Measurements from ENCODE around the gene TRIM54.
"Not testable (repeated sequence)": the region's sequence is repeated elsewhere in the genome, so short reads cannot be mapped to it uniquely, and the experiment has no call there.

The TRIM54 gene

GRCh38 chr2:27284996-27285395 is 2.8 kb downstream of the TRIM54 start:
- DNase-seq, result no peak

- DNase-seq, result no peak
Measured at GRCh38 chr2:27285481-27285880, 3.3 kb downstream of the TRIM54 start.

GRCh38 chr2:27288610-27289009 is 6.4 kb downstream of the TRIM54 start:
- DNase-seq, result no peak

DNA sequence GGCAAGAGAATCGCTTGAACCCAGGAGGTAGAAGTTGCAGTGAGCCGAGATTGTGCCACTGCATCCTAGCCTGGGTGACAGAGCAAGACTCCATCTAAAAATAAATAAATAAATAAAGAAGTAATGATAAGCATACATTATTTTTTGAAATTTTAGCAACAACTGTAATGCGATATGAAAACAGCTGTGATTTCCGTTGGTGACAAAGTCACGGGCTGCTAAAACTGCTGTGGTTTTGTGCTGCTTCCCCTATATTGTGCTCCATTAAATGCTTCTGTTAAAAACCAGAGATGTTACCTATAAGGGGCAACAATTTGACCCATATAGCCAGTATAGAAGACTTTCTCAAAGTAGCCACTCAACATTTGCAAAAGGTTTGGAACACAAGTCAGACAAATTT is 8.3 kb downstream of the TRIM54 start:
- DNase-seq, result no peak

- no peak for DNase-seq
Measured at GRCh38 chr2:27291865-27292264, 9.6 kb downstream of the TRIM54 start.

DNA sequence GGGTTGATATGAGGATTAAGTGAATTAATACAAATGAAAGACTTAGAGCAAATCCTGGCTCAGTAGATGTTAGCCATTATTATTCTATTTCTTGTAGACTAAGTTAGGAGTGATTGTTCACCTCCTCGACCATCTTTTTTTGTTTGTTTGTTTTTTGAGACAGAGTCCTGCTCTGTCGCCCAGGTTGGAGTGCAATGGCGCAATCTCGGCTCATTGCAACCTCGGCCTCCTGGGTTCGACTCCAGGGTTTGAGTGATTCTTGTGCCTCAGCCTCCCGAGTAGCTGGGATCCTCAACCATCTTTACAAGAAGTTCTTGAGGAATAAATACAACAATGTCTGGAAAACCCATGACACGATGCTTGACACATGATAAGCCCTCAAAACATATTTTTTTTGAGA is 12.7 kb downstream of the TRIM54 start:
- no peak for DNase-seq

GRCh38 chr2:27296481-27296880 is 14.3 kb downstream of the TRIM54 start:
- no peak for DNase-seq

DNA sequence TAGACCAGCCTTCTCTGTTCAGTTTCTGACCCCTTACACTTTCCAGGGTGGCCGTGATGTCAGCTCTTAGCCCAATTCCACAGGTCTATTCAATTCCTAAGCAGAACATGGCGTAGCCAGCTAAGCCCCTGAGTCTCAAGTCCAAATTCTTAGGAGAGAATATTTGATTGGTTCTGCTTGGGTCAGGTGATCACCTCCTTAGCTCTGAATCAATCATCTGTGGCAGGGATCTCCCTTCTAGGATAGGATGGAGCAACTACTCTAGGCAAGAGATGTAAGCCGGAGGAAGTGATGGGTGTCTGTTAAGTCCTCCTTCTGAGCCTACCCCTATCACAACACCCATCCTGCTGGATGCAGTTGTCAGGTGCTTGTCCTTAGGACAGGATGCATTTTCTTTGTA is 15.0 kb downstream of the TRIM54 start:
- DNase-seq, result no peak

GRCh38 chr2:27298391-27299080 is 16.3 kb downstream of the TRIM54 start:
- DNase-seq, result no peak

GRCh38 chr2:27300606-27301005 is 18.4 kb downstream of the TRIM54 start:
- not testable (repeated sequence) for DNase-seq

DNA sequence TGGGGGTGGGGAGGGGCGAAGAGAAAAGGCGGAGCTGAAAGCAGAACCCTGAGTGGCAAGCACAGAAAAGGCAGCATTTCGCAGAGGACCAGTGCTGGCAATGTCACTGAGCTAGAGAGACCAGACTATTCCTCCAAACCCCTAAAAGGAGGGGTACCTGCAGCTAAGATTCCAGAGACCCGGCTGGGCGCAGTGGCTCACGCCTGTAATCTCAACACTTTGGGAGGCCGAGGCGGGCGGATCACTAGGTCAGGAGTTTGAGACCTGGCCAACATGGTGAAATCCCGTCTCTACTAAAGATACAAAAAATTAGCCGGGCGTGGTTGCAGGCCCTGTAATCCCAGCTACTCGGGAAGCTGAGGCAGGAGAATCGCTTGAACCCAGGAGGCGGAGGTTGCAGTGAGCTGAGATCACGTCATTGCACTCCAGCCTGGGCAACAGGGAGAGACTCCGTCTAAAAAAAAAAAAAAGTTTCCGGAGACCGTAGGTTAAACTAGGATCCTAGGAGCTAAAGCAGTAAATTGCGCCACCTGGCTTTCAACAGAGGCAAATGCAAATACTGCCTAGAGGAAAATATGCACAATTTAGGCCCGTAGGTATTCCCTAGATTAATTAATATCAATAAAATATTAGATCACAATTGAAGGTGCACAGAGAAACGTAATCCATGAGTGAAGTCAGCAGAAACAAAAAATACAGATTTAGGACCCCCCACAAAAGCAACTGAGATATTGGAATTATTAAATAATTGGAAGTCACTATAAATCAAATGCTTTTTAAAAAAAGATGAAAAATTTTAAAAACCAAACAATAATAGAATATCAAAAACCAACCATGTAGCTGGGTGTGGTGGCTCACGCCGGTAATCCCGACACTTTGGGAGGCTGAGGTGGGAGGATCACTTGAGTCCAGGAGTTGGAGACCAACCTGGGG is 21.1 kb downstream of the TRIM54 start:
- DNase-seq, result peak; percentile 67

- no peak for DNase-seq
Measured at GRCh38 chr2:27304488-27305240, 22.4 kb downstream of the TRIM54 start.

DNA sequence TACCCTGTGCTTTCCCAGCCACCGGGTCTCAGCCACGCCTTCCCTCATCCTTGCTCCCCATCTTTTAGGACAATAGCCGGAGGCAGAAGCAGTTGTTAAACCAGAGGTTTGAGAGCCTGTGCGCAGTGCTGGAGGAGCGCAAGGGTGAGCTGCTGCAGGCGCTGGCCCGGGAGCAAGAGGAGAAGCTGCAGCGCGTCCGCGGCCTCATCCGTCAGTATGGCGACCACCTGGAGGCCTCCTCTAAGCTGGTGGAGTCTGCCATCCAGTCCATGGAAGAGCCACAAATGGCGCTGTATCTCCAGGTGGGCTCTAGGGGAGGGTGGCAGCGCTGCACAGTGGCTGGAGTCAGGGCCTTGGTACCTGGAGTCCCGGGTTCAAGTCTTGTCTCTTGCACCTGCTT is 23.3 kb downstream of the TRIM54 start:
- no peak for DNase-seq

DNA sequence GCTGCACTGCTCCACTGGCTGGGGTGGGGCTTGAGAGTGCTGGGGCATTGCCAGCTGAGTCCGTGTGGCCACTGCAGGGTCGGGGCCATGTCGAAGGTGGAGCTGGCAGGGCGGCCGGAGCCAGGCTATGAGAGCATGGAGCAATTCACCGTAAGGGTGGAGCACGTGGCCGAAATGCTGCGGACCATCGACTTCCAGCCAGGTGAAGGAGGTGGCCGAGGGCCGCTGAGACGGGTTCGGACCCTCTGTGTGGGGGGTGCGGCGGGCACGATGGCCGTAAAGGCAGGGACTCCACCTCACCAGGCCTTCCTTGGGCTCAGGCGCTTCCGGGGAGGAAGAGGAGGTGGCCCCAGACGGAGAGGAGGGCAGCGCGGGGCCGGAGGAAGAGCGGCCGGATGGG is 23.9 kb downstream of the TRIM54 start:
- DNase-seq, result no peak

DNA sequence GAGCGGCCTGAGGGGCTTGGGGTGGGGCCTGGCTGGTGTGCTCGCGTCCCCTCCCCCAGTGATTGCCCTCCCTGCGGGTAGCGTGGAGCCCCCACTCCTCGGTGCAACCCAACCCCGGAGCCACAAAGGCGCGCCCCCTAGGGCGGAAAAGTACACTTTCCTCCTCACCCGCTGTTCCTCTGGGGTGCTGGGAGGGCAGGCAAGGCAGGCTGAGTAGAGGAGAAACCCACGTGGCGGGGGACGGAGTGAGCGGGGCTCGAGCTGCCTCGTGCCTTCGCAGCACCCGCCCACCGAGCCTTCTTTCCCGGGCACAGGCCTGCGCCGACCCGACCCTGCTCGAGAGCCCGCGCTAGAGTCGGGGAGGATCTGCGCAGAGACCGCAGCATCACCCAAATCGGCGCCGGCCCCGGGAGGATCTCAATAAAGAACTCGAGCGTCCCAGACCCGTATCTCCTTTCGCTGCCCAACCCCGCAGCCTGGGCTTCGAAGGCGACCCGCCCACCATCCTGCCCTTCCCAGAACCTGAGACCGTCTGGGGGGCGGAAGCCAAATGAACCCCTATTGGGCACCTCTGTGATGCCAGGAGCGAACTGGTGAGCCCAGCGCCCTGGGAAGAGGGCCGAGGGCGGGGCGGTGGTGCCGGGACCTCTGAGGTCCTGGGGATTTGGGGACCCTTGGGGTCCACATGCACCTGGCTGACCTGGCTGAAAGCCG is 24.5 kb downstream of the TRIM54 start:
- DNase-seq, result no peak

- no peak for DNase-seq
Measured at GRCh38 chr2:27307287-27307544, 25.0 kb downstream of the TRIM54 start.

DNA sequence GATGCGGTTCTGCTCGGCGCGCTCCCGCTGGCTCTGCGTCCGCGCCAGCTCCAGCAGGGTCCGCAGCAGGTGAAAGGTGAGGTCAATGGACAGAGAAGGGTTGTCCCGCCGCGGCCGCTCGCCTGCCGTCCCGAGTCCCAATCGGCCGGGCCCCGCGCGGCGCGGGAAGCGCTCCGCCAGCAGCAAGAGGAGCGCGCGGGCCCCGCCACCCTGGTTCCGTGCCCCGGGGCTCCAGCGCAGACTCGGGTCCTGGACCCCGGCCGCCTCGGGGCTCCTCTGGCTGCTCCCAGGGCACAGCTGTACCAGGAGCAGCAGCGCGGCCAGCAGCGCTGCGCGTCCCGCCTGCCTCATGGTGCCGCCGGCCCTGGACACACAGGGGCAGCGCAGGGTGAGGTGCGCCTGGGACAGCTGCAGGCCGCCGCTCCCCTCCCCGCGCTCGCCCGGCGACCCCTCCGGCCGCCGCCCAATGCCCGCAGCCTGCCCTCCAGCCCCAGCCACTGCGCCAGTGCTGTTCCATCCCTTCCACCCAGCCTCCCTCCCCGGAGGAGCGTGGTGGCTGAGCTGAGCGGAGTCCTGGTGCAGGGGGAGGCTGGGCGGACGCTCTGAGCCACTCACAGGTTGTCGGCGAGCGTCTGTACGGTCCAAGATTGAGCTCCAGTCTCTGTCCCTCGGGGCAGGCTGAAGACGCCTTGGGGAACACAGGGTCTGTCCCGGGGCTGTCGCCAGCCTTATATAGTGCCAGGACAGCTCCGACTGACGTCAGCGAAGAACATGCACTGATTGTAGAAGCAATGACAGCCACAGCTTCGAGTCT is 25.5 kb downstream of the TRIM54 start:
- DNase-seq, result no peak

DNA sequence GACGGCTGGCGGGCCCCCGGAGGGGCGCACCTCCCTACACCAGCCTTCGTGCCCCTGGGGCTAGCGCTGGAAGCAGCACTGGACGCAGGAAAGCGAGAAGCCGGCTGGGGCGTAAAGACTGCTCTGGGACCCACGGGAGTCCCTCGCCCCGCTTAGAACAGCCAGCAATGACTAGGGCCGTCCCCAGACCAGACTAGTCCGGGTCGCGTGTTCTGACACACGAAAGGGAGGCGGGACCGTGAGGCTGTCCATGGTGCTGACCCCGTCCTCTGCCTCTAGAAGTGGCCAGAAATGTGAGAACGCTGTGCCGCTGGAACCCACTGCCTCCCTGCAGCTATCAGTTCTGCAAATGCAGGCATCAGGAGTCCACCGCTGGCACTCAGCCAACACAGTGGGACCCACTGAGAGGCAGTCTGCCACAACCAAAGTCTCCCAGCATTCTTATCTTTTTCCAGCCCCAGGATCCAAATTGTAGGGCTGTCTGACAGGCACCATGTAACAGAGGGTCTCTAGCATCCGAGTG is 26.2 kb downstream of the TRIM54 start, which contains the start of gene UCN:
Gene UCN (minus strand): TSS at position 87 of the 523 bp plus-strand sequence. CDS start 550 bp downstream, outside the sequence.
- peak; percentile 29 for DNase-seq

- no peak for DNase-seq
Measured at GRCh38 chr2:27309651-27310050, 27.4 kb downstream of the TRIM54 start.

- DNase-seq, result no peak
Measured at GRCh38 chr2:27312152-27312551, 29.9 kb downstream of the TRIM54 start.

DNA sequence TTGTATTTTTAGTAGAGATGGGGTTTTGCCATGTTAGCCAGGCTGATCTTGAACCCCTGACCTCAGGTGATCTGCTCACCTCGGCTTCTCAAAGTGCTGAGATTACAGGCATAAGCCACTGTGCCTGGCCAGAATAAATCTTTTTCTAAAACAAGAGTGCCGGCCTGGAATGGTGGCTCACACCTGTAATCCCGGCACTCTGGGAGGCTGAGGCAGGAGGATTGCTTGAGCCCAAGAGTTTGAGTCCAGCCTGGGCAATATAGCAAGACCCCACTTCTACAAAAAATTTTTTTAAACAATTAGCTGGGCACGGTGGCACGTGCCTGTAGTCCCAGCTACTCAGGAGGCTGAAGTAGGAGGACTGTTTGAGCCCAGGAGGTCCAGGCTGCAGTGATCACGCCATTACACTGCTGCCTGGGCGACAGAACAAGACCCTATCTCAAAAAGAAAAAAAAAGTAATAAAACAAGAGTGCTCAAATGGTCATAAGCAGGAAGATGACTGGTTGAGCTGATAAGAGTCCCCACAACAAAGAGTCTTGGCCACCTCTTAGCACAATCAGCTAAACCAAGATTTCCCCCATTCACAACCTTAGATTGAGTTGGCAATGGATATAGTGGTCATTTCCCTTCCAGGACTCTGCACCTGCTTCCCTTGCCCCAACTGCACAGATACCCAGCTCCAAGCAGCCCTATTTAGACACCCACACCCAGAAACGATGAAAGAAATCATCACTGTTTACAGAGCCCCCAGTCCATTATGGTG is 31.8 kb downstream of the TRIM54 start:
- no peak for DNase-seq
